Heart left ventricle (tissue), 13 donors: ENCODE data around the gene ZBTB20.

Experiments used
- POLR2A ChIP-seq, 2 donors: fragments of 450-650 bp; IDR thresholded peaks; one replicate each; pipeline ENCODE4 v1.6.1; 2017; ENCODE audit warnings: antibody characterized with exemption in 2 of 2, mild to moderate bottlenecking in 2 of 2, moderate library complexity in 2 of 2
- TF ChIP-seq, protein P1 (sequence below), 12 donors: fragments of 200-600 bp; sonication (generic) in 4 of 12; IDR thresholded peaks; one replicate each; pipeline versions ENCODE4 v1.5.0 to v1.8.0; 2018 to 2022; ENCODE audit warnings: antibody characterized with exemption in 12 of 12, mild to moderate bottlenecking in 5 of 12
- donor health status: ischemic (EF 13 %, LVEDD 7.1; RV severe dilation, severe dysfunction).
- donor health status: DM: no; HTN: yes; CAD: no.
- donor health status: DM: no; HTN: no; CAD: no.
- donor health status: ischemic (EF 25% LVEDD 6.9; RV normal size, moderate dysfunction).
- donor health status: ischemic (EF 25% LVEDD 5.7; RV mildly dilated, moderate dysfunction).
- donor health status: ischemic (EF 35%, LVEDD 5.7; RV mildly dilated, moderate dysfunction).
- donor health status: nonischemic (EF 11% LVEDD 7.7; RV severe dilation, severe dysfunction).
- donor health status: DM: yes; HTN: yes; CAD: no.
- donor health status: PGD.
- donor health status: ischemic (EF 29% LVEDD 5.4; RV normal size, mild dysfunction).
- donor health status: nonischemic (EF 23%, LVEDD 6.1; RV moderate dilation, normal function).

DNA sequence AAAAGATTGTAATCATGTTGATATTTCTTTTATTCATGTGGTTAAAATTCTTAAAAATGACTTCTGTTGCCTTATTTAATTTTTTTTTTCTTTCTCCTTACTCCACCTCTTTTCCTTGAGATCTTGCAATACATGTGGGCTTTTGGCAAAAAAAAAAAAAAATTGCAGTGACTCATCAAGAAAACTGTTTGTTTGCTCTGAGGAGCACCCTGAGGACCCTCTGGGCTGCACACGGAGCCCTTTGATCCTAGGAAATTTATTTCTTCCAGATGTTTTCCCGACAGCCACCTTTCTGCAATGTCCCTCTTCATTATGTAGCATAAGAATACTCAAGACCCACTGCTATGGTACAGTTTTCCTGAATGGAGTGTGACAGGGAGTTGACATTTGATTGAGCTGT lies 371.7 kb downstream of the ZBTB20 start:
- no peak for TF ChIP-seq POLR2A (IDR thresholded peaks at IDR 0.05)
- TF ChIP-seq, protein P1, sequence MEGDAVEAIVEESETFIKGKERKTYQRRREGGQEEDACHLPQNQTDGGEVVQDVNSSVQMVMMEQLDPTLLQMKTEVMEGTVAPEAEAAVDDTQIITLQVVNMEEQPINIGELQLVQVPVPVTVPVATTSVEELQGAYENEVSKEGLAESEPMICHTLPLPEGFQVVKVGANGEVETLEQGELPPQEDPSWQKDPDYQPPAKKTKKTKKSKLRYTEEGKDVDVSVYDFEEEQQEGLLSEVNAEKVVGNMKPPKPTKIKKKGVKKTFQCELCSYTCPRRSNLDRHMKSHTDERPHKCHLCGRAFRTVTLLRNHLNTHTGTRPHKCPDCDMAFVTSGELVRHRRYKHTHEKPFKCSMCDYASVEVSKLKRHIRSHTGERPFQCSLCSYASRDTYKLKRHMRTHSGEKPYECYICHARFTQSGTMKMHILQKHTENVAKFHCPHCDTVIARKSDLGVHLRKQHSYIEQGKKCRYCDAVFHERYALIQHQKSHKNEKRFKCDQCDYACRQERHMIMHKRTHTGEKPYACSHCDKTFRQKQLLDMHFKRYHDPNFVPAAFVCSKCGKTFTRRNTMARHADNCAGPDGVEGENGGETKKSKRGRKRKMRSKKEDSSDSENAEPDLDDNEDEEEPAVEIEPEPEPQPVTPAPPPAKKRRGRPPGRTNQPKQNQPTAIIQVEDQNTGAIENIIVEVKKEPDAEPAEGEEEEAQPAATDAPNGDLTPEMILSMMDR (IDR thresholded peaks at IDR 0.05) = no peak
